Measurements from ENCODE around the gene TMEM123.

- TF ChIP-seq POLR2A (IDR thresholded peaks at IDR 0.05) = no peak
- TF ChIP-seq CTCF (IDR thresholded peaks at IDR 0.05) = no peak
- no peak for TF ChIP-seq POLR2AphosphoS5 (IDR thresholded peaks at IDR 0.05; ENCODE audit: insufficient read depth in 1 of 2, low read depth in 1 of 2)
These were observed 15.6 kb downstream of the TMEM123 start for GRCh38 chr11:102436976-102437375.
